Endothelial cell of umbilical vein (primary cell): ENCODE measurements around the gene HPCAL4. TPM values are rescaled to one million over a fixed set of nuclear protein-coding genes. Genes with fewer than 3 reads are reported as not detected.

ENCODE experiments used
- BruUV-seq: library from RNA; stranded (reverse); fragments of 400-500 nt; replicated peaks from 2 replicates; lab custom pipeline; 2021; lab: Mats Ljungman, UMichigan
- CTCF ChIA-PET: fragments of 300-600, 350-600 bp; sonication (Branson Sonifier 250); formaldehyde crosslinking; loops from one replicate; lab custom pipeline; 2021; ENCODE audit warnings: antibody characterized with exemption, inconsistent platforms; lab: Charles Lee
- POLR2A ChIA-PET: fragments of 300-600, 350-600 bp; sonication (Branson Sonifier 250); formaldehyde crosslinking; loops from one replicate; lab custom pipeline; 2021; ENCODE audit warnings: antibody characterized with exemption, inconsistent platforms; lab: Charles Lee
- DNase-seq: peaks from one replicate; pipeline ENCODE4 v3.0.0-alpha.2; 2011; ENCODE audit warnings: low read depth, low spot score
- FAIRE-seq: peaks from 2 replicates; lab custom pipeline; 2011; peaks lifted over from hg19 to GRCh38; lab: Jason Lieb, UNC
- H2AFZ ChIP-seq: 2 replicates; pipeline ENCODE4 v1.6.0; 2012; ENCODE audit warnings: low read depth, low read length, control low read depth, inconsistent platforms
- H3K27ac ChIP-seq: 2 replicates; pipeline ENCODE4 v1.5.1; 2011; ENCODE audit warnings: low read depth, mild to moderate bottlenecking, control low read depth, low read length, moderate library complexity; ENCODE audit not compliant: insufficient read depth
- H3K27me3 ChIP-seq, 2 experiments: 2 replicates each; pipeline versions ENCODE4 v1.6.0 to v1.6.1; 2011; ENCODE audit warnings: low read length in 2 of 2, mixed read lengths in 1 of 2; ENCODE audit not compliant: control insufficient read depth in 2 of 2, insufficient read depth in 2 of 2
- H3K36me3 ChIP-seq, 2 experiments: 2 replicates in 1 of 2; 3 replicates in 1 of 2; pipeline ENCODE4 v1.5.1; 2011; ENCODE audit warnings: low read length in 2 of 2, mild to moderate bottlenecking in 1 of 2, moderate library complexity in 1 of 2; ENCODE audit not compliant: control insufficient read depth in 2 of 2, insufficient read depth in 2 of 2; ENCODE audit errors: extremely low read depth in 1 of 2
- H3K4me1 ChIP-seq: 3 replicates; pipeline ENCODE4 v1.5.1; 2011; ENCODE audit warnings: mild to moderate bottlenecking, low read length; ENCODE audit not compliant: control insufficient read depth, insufficient read depth; ENCODE audit errors: extremely low read depth
- H3K4me2 ChIP-seq: 2 replicates; pipeline ENCODE4 v1.6.1; 2011; ENCODE audit warnings: low read length, control low read depth, mixed read lengths; ENCODE audit not compliant: insufficient read depth
- H3K4me3 ChIP-seq, 3 experiments: fragments of 200-600 bp in 1 of 3; sonication (generic), shearing (Covaris generic) in 1 of 3; replicated peaks in 1 of 3; 2 replicates each; pipeline ENCODE4 v1.5.1; 2011 to 2016; ENCODE audit warnings: control low read depth in 3 of 3, low read length in 3 of 3, mild to moderate bottlenecking in 2 of 3, inconsistent platforms in 1 of 3, low read depth in 1 of 3, moderate library complexity in 1 of 3; ENCODE audit not compliant: insufficient read depth in 1 of 3
- H3K79me2 ChIP-seq: 2 replicates; pipeline ENCODE4 v1.6.0; 2012; ENCODE audit warnings: low read length, inconsistent platforms; ENCODE audit not compliant: control insufficient read depth, insufficient read depth
- H3K9ac ChIP-seq: replicated peaks from 2 replicates; pipeline ENCODE3; 2011; ENCODE audit warnings: low read length, control low read depth; ENCODE audit not compliant: insufficient read depth; ENCODE audit errors: extremely low read depth
- H3K9me1 ChIP-seq: replicated peaks from 3 replicates; pipeline ENCODE4 v1.6.0; 2011; ENCODE audit warnings: mild to moderate bottlenecking, low read length; ENCODE audit not compliant: control insufficient read depth, insufficient read depth; ENCODE audit errors: extremely low read depth
- H3K9me3 ChIP-seq: replicated peaks from 2 replicates; pipeline ENCODE4 v1.5.1; 2012; ENCODE audit warnings: low read length, inconsistent platforms; ENCODE audit not compliant: control insufficient read depth, insufficient read depth
- H4K20me1 ChIP-seq: replicated peaks from 2 replicates; pipeline ENCODE3; 2011; ENCODE audit warnings: mild to moderate bottlenecking, low read length; ENCODE audit not compliant: control insufficient read depth, insufficient read depth; ENCODE audit errors: extremely low read depth
- CTCF ChIP-seq, 2 donors: IDR thresholded peaks; 1 replicate in 1 of 2; 2 replicates in 1 of 2; pipeline ENCODE4 v1.5.1; 2011; ENCODE audit warnings: low read length in 2 of 2, mild to moderate bottlenecking in 2 of 2, moderate library complexity in 2 of 2, control low read depth in 1 of 2, inconsistent platforms in 1 of 2, low read depth in 1 of 2; ENCODE audit not compliant: insufficient read depth in 1 of 2; ENCODE audit errors: extremely low read depth in 1 of 2
- EZH2 ChIP-seq: IDR thresholded peaks from 2 replicates; pipeline ENCODE4 v1.6.1; 2012; ENCODE audit warnings: borderline replicate concordance, low read depth, mild to moderate bottlenecking, moderate library complexity, low read length, inconsistent platforms; ENCODE audit not compliant: severe bottlenecking
- FOS ChIP-seq: IDR thresholded peaks from 2 replicates; pipeline ENCODE4 v1.6.1; 2011; ENCODE audit warnings: mild to moderate bottlenecking, low read length, moderate library complexity, borderline replicate concordance; ENCODE audit not compliant: insufficient read depth
- GATA2 ChIP-seq: IDR thresholded peaks from 2 replicates; pipeline ENCODE4 v1.7.0; 2011; ENCODE audit warnings: low read depth, mild to moderate bottlenecking, moderate library complexity, mixed read lengths, low read length; ENCODE audit not compliant: insufficient read length, insufficient read depth
- JUN ChIP-seq: IDR thresholded peaks from 2 replicates; pipeline ENCODE4 v1.6.1; 2011; ENCODE audit warnings: borderline replicate concordance, low read depth; ENCODE audit not compliant: insufficient read length, insufficient read depth
- MAX ChIP-seq: IDR thresholded peaks from 2 replicates; pipeline ENCODE4 v1.6.1; 2011; ENCODE audit not compliant: insufficient read depth, insufficient read length
- MYC ChIP-seq: IDR thresholded peaks from one replicate; pipeline ENCODE4 v1.6.1; 2011; ENCODE audit warnings: mild to moderate bottlenecking, low read depth, low read length
- POLR2A ChIP-seq: IDR thresholded peaks from 2 replicates; pipeline ENCODE4 v1.6.1; 2012; ENCODE audit warnings: low read depth, mild to moderate bottlenecking, control low read depth, low read length
- POLR2AphosphoS5 ChIP-seq: IDR thresholded peaks from 2 replicates; pipeline ENCODE4 v1.6.1; 2012; ENCODE audit warnings: low read depth, mild to moderate bottlenecking, control low read depth, low read length, moderate library complexity; ENCODE audit not compliant: insufficient read depth
- dilution Hi-C: fragments of 300-500 bp; cut with MboI; formaldehyde crosslinking; loops from one replicate; pipeline ENCODE4 v1.15.0; 2019; ENCODE audit warnings: low sequenced_read_pairs; ENCODE audit not compliant: extremely low pct_ligation_motif_present
- intact Hi-C: fragments of 100-400 bp; cut with micrococcal nuclease; formaldehyde crosslinking; loops from one replicate; pipeline ENCODE4 v1.10.0; 2022
- polyA plus RNA-seq, 4 experiments: library from polyadenylated mRNA; depleted of rRNA in 3 of 4; stranded (reverse) in 3 of 4; unstranded in 1 of 4; fragments of >200 nt; gene quantifications; 2 replicates each; pipeline versions ENCODE4 v1.2.1 to v1.2.3, GENCODE V29; 2011 to 2012; ENCODE audit warnings: missing spikeins in 1 of 4
- total RNA-seq: library from RNA; stranded (reverse); gene quantifications from 2 replicates; pipeline ENCODE4 v1.2.3, GENCODE V29; 2021

The HPCAL4 gene
- total and polyA plus RNA-seq, 2 donors (not counting 3 experiments of a cell fraction or from before 2014, with no cell fraction given), result not detected

- no TSS peak for BruUV-seq
- H3K27me3 ChIP-seq, result peaks cover 5 to 11% of the 10 kb centered on the region in 2 experiments
- H4K20me1 ChIP-seq, result no peaks in the 10 kb centered on the region
- DNase-seq (no peak), FAIRE-seq (no peak)
- dilution Hi-C loops (no loop called here), intact Hi-C loops (no loop called here)
- H3K4me2 ChIP-seq, result no peak overlapping the region
- H3K79me2 ChIP-seq, result no peaks in the 10 kb centered on the region
- H3K4me3 ChIP-seq, result no peak overlapping the region
- TF ChIP-seq GATA2 (no peak), JUN (no peak), POLR2A (no peak), EZH2 (no peak), POLR2AphosphoS5 (no peak), MYC (no peak), MAX (no peak), CTCF (IDR thresholded peaks at IDR 0.05; ENCODE audit: extremely low read depth in 1 of 2, insufficient read depth in 1 of 2, low read depth in 1 of 2, low read length in 2 of 2) (no peak), FOS (no peak)
- ChIA-PET CTCF (interaction anchor here (0.6 to 9.7 kb wide), 16 partner anchors 12 to 560 kb away, joined by 3 to 440 read pairs (median 10); partner anchors contain the start of genes HPCAL4 and NT5C1A), POLR2A (interaction anchor here (0.8 kb wide), 1 partner anchor 12 kb away, joined by 4 read pairs; no protein-coding TSS in a partner anchor)
- H3K9me1 ChIP-seq, result no peaks in the 10 kb centered on the region
- no peaks in the 10 kb centered on the region for H3K4me1 ChIP-seq
- no peak overlapping the region for H3K9ac ChIP-seq
- no peaks in the 10 kb centered on the region for H3K9me3 ChIP-seq
- H3K36me3 ChIP-seq, result no peaks in the 10 kb centered on the region
- H3K27ac ChIP-seq, result no peak overlapping the region
- H2AFZ ChIP-seq, result no peak overlapping the region
These were observed 32.1 kb downstream of the HPCAL4 start for GRCh38 chr1:39659110-39659509.
